HepG2 (cell line): ENCODE results near the gene AKAP8. TPM values are rescaled to one million over a fixed set of nuclear protein-coding genes. Genes with fewer than 3 reads are reported as not detected.

Experiments
- AFF4 ChIP-seq: sonication (generic); formaldehyde crosslinking; IDR thresholded peaks from 2 replicates; pipeline ENCODE4 v1.4.0; 2020; ENCODE audit warnings: missing genetic modification reagents
- ARNT2 ChIP-seq: sonication (generic); formaldehyde crosslinking; IDR thresholded peaks from 2 replicates; pipeline ENCODE4 v1.8.0; 2022; ENCODE audit warnings: mild to moderate bottlenecking, low read depth, missing genetic modification reagents, moderate library complexity
- ASH2L ChIP-seq: fragments of 300-600, 200-600 bp; sonication (generic); IDR thresholded peaks from 2 replicates; pipeline ENCODE4 v1.7.0; 2017; ENCODE audit warnings: low read depth, mild to moderate bottlenecking, moderate library complexity, mixed read lengths, low read length; ENCODE audit not compliant: insufficient read length
- BHLHE40 ChIP-seq: IDR thresholded peaks from 2 replicates; pipeline ENCODE4 v1.6.1; 2011; ENCODE audit warnings: low read length, improper control_type of control experiment
- CAMTA2 ChIP-seq: sonication (generic); formaldehyde crosslinking; IDR thresholded peaks from 2 replicates; pipeline ENCODE4 v1.4.0; 2020; ENCODE audit warnings: mild to moderate bottlenecking, missing genetic modification reagents, borderline replicate concordance
- CBX5 ChIP-seq: sonication (generic); formaldehyde crosslinking; IDR thresholded peaks from 2 replicates; pipeline ENCODE4 v1.4.0; 2020; ENCODE audit warnings: missing genetic modification reagents, borderline replicate concordance
- ELF3 ChIP-seq: IDR thresholded peaks from 2 replicates; pipeline ENCODE4 v1.6.1; 2016; ENCODE audit warnings: missing genetic modification reagents, missing compliant biosample characterization
- ELF4 ChIP-seq: sonication (generic); formaldehyde crosslinking; IDR thresholded peaks from 2 replicates; pipeline ENCODE4 v1.5.0; 2020; ENCODE audit warnings: missing genetic modification reagents, mild to moderate bottlenecking, moderate library complexity, borderline replicate concordance
- GATAD2A ChIP-seq: IDR thresholded peaks from 2 replicates; pipeline ENCODE4 v1.6.1; 2016
- GFI1 ChIP-seq: sonication (generic); formaldehyde crosslinking; IDR thresholded peaks from 2 replicates; pipeline ENCODE4 v1.5.0; 2020; ENCODE audit warnings: missing genetic modification reagents, mild to moderate bottlenecking, borderline replicate concordance
- GPN1 ChIP-seq: sonication (generic); formaldehyde crosslinking; IDR thresholded peaks from 2 replicates; pipeline ENCODE4 v1.5.1; 2020; ENCODE audit warnings: missing genetic modification reagents, borderline replicate concordance
- HDAC2 ChIP-seq: sonication (generic); formaldehyde crosslinking; IDR thresholded peaks from 2 replicates; pipeline ENCODE4 v1.4.0; 2020; ENCODE audit warnings: missing genetic modification reagents
- MIER2 ChIP-seq: IDR thresholded peaks from 2 replicates; pipeline ENCODE4 v1.6.1; 2016; ENCODE audit warnings: missing biosample characterization, missing genetic modification reagents
- NAIF1 ChIP-seq: sonication (generic); formaldehyde crosslinking; IDR thresholded peaks from 2 replicates; pipeline ENCODE4 v1.5.0; 2020; ENCODE audit warnings: mild to moderate bottlenecking, missing genetic modification reagents, borderline replicate concordance
- NONO ChIP-seq, 2 experiments: fragments of 450-650 bp in 1 of 2; sonication (generic) in 1 of 2; formaldehyde crosslinking in 1 of 2; IDR thresholded peaks in 1 of 2; conservative IDR thresholded peaks in 1 of 2; 2 replicates each; pipeline versions ENCODE4 v1.6.1 to v1.8.0; 2017 to 2022; ENCODE audit warnings: mild to moderate bottlenecking in 1 of 2, missing genetic modification reagents in 1 of 2, moderate library complexity in 1 of 2
- PITX1 ChIP-seq: sonication (generic); formaldehyde crosslinking; IDR thresholded peaks from 2 replicates; pipeline ENCODE4 v1.5.1; 2020; ENCODE audit warnings: mild to moderate bottlenecking, missing genetic modification reagents
- RNF219 ChIP-seq: sonication (generic); formaldehyde crosslinking; IDR thresholded peaks from 2 replicates; pipeline ENCODE4 v1.5.0; 2020; ENCODE audit warnings: mild to moderate bottlenecking, missing genetic modification reagents
- SALL1 ChIP-seq: sonication (generic); formaldehyde crosslinking; IDR thresholded peaks from 2 replicates; pipeline ENCODE4 v1.8.0; 2022; ENCODE audit warnings: mild to moderate bottlenecking, missing genetic modification reagents
- TARDBP ChIP-seq: sonication (generic); formaldehyde crosslinking; IDR thresholded peaks from 2 replicates; pipeline ENCODE4 v1.8.0; 2022; ENCODE audit warnings: mild to moderate bottlenecking, missing genetic modification reagents
- ZKSCAN1 ChIP-seq: fragments of 150-350 bp; IDR thresholded peaks from 2 replicates; pipeline ENCODE4 v1.6.1; 2014; ENCODE audit warnings: low read length
- ZMYM3 ChIP-seq: sonication (generic); formaldehyde crosslinking; IDR thresholded peaks from 2 replicates; pipeline ENCODE4 v1.5.1; 2020; ENCODE audit warnings: mild to moderate bottlenecking, missing genetic modification reagents
- ZNF10 ChIP-seq: sonication (generic); formaldehyde crosslinking; IDR thresholded peaks from 2 replicates; pipeline ENCODE4 v1.4.0; 2020; ENCODE audit warnings: mild to moderate bottlenecking, low read depth, missing genetic modification reagents, borderline replicate concordance
- ZNF605 ChIP-seq: sonication (generic); formaldehyde crosslinking; IDR thresholded peaks from 2 replicates; pipeline ENCODE4 v1.8.0; 2022; ENCODE audit warnings: mild to moderate bottlenecking, missing genetic modification reagents
- ZNF672 ChIP-seq: sonication (generic); formaldehyde crosslinking; IDR thresholded peaks from 2 replicates; pipeline ENCODE4 v1.8.1; 2022; ENCODE audit warnings: missing genetic modification reagents
- ZNF788 ChIP-seq: sonication (generic); formaldehyde crosslinking; IDR thresholded peaks from 2 replicates; pipeline ENCODE4 v1.5.0; 2020; ENCODE audit warnings: mild to moderate bottlenecking, missing genetic modification reagents, borderline replicate concordance
- polyA plus RNA-seq, 8 experiments: library from polyadenylated mRNA; depleted of rRNA in 3 of 8; stranded (reverse) in 7 of 8; unstranded in 1 of 8; fragments of >200 nt; fragmentation: Illumina TruSeq in 4 of 8; extraction: Trizol in 4 of 8; gene quantifications; 2 replicates each; pipeline versions ENCODE4 v1.2.1 to v1.2.3, GENCODE V29; 2011 to 2016; ENCODE audit warnings: low read depth in 4 of 8, missing spikeins in 1 of 8, mixed read lengths in 1 of 8; ENCODE audit not compliant: insufficient read depth in 1 of 8
- total RNA-seq, 5 experiments: library from RNA; depleted of rRNA; stranded (reverse); fragments of >200 nt; fragmentation: Illumina TruSeq; extraction: Trizol; gene quantifications; 2 replicates each; pipeline ENCODE4 v1.2.3, GENCODE V29; 2016; ENCODE audit warnings: low read depth in 1 of 5

The AKAP8 gene
- total and polyA plus RNA-seq, 2 of the 13 experiments (the other 11 are each of a cell fraction or from before 2014, with no cell fraction given): 15.9 to 22.1 TPM

GRCh38 chr19:15324791-15325519 lies 54.6 kb downstream of the AKAP8 start (continued):
- TF ChIP-seq TARDBP (CRISPR knock-in tag) (no peak), RNF219 (CRISPR knock-in tag) (no peak), ZNF10 (CRISPR knock-in tag) (no peak), GPN1 (CRISPR knock-in tag) (no peak), PITX1 (CRISPR knock-in tag) (0 out of 2 replicates have a peak, but pooled peaks have one; percentile 17), BHLHE40 (no peak), ZNF788 (CRISPR knock-in tag) (no peak), NONO (IDR thresholded peaks at IDR 0.05) (no peak), NONO (CRISPR knock-in tag; conservative IDR thresholded peaks at IDR 0.05) (no peak), GFI1 (no peak), ELF4 (CRISPR knock-in tag) (no peak), NAIF1 (CRISPR knock-in tag) (no peak), GATAD2A (CRISPR knock-in tag) (peak; percentile 19; the same call in 1 of the 2 replicates), ZNF605 (CRISPR knock-in tag) (no peak), HDAC2 (no peak), ZMYM3 (0 out of 2 replicates have a peak, but pooled peaks have one; percentile 20), ELF3 (no peak), ASH2L (no peak), CAMTA2 (no peak), MIER2 (CRISPR knock-in tag) (no peak), AFF4 (no peak), CBX5 (CRISPR knock-in tag) (no peak), ZNF672 (CRISPR knock-in tag) (no peak), SALL1 (CRISPR knock-in tag) (peak; percentile 33; the same call in 1 of the 2 replicates), ZKSCAN1 (no peak), ARNT2 (CRISPR knock-in tag) (no peak)
